Measurements from ENCODE around the gene PLA2R1.

PLA2R1 gene

DNA sequence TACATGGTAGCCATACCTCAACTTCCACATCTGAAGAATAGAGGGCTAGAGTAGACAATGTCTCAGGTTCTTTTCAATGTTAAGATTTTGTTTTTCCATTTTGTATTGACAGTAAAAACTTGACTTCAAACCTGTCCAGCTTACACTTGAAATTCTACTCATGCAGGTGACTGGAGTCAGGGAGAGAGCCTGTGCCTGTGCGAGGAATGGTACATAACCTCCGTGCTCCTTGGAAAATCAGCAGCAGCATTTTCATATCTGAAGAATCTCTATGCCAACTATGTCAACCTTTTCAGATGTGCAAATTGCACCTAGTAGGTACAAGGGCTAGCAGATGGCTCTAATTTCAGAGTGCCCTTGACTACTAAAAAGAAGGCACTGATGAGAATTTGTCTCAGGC is 2.1 kb downstream of the PLA2R1 start:
- Histone ChIP-seq H4K20me1 (ENCODE audit: insufficient read depth, low read length) (no peaks in the 10 kb centered on the region), H3K27me3 (ENCODE audit: low read depth, low read length) (0 out of 2 replicates have a peak, but pooled peaks cover 1% of the 10 kb centered on the region), H2AFZ (ENCODE audit: low read depth, low read length) (no peak overlapping the region), H3K4me3 (ENCODE audit: low read length) (no peak overlapping the region), H3K27ac (ENCODE audit: low read length) (no peak overlapping the region), H3K79me2 (ENCODE audit: low read length) (no peaks in the 10 kb centered on the region), H3K4me2 (ENCODE audit: low read length) (no peak overlapping the region), H3K4me1 (ENCODE audit: low read length) (no peaks in the 10 kb centered on the region), H3K9me3 (ENCODE audit: insufficient read depth, low read length) (no peaks in the 10 kb centered on the region), H3K9ac (ENCODE audit: low read length) (no peak overlapping the region), H3K36me3 (replicated peaks; ENCODE audit: low read depth, low read length) (no peaks in the 10 kb centered on the region)
- TF ChIP-seq CTCF (IDR thresholded peaks at IDR 0.05; ENCODE audit: low read depth, low read length) (no peak), EZH2phosphoT487 (IDR thresholded peaks at IDR 0.05; ENCODE audit: low read depth) (no peak)

DNA sequence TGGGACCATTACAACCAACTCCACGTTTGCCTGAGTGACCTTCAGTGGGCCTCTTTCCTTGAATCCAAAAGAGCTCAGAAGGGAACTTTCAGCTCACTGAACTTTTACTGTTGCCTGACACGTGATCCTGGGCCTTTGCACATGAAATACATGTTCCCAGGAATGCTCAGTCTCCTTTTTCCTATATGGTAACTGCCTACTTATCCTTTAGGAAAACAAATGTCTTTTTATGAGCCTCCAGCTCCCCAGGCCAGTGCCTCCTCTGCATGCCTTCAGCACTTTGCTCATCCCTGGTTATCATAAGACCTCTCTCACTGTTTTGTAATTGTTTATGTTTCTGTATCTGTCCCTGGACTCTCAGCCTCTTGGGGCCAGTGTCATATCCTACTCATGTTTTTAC is 5.1 kb downstream of the PLA2R1 start:
- Histone ChIP-seq H3K27me3 (ENCODE audit: low read depth, low read length) (0 out of 2 replicates have a peak, but pooled peaks cover 3% of the 10 kb centered on the region), H3K4me2 (ENCODE audit: low read length) (no peak overlapping the region), H3K79me2 (ENCODE audit: low read length) (no peaks in the 10 kb centered on the region), H3K27ac (ENCODE audit: low read length) (no peak overlapping the region), H2AFZ (ENCODE audit: low read depth, low read length) (no peak overlapping the region), H3K36me3 (replicated peaks; ENCODE audit: low read depth, low read length) (no peaks in the 10 kb centered on the region), H3K9me3 (ENCODE audit: insufficient read depth, low read length) (no peaks in the 10 kb centered on the region), H3K4me3 (ENCODE audit: low read length) (no peak overlapping the region), H3K4me1 (ENCODE audit: low read length) (no peaks in the 10 kb centered on the region), H3K9ac (ENCODE audit: low read length) (no peak overlapping the region), H4K20me1 (ENCODE audit: insufficient read depth, low read length) (no peaks in the 10 kb centered on the region)
- TF ChIP-seq CTCF (IDR thresholded peaks at IDR 0.05; ENCODE audit: low read depth, low read length) (no peak), EZH2phosphoT487 (IDR thresholded peaks at IDR 0.05; ENCODE audit: low read depth) (no peak)

DNA sequence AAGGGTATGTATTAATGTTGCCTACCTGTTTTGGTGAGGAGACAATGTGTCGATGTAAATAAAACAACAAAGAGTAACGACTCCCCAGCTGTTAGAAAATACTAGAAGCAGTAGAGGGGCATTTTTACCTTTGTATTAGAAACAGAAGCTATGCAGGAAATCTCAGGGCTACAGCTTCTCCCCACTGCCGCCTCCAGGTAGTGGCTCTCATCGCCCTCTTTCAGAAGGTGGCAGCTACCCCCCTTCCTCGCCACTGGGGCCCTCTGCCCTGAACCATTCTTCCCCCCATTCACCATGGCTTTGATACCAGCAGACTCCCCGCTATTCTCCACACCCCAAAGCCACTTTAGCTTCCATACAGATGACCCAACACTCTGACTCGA is 6.7 kb downstream of the PLA2R1 start:
- Histone ChIP-seq H3K36me3 (replicated peaks; ENCODE audit: low read depth, low read length) (no peaks in the 10 kb centered on the region), H3K9me3 (ENCODE audit: insufficient read depth, low read length) (no peaks in the 10 kb centered on the region), H3K27me3 (ENCODE audit: low read depth, low read length) (0 out of 2 replicates have a peak, but pooled peaks cover 8% of the 10 kb centered on the region), H2AFZ (ENCODE audit: low read depth, low read length) (no peak overlapping the region), H3K4me2 (ENCODE audit: low read length) (no peak overlapping the region), H3K9ac (ENCODE audit: low read length) (no peak overlapping the region), H3K79me2 (ENCODE audit: low read length) (no peaks in the 10 kb centered on the region), H3K4me3 (ENCODE audit: low read length) (no peak overlapping the region), H3K27ac (ENCODE audit: low read length) (no peak overlapping the region), H3K4me1 (ENCODE audit: low read length) (no peaks in the 10 kb centered on the region), H4K20me1 (ENCODE audit: insufficient read depth, low read length) (no peaks in the 10 kb centered on the region)
- TF ChIP-seq CTCF (IDR thresholded peaks at IDR 0.05; ENCODE audit: low read depth, low read length) = no peak
- no peak for TF ChIP-seq EZH2phosphoT487 (IDR thresholded peaks at IDR 0.05; ENCODE audit: low read depth)

DNA sequence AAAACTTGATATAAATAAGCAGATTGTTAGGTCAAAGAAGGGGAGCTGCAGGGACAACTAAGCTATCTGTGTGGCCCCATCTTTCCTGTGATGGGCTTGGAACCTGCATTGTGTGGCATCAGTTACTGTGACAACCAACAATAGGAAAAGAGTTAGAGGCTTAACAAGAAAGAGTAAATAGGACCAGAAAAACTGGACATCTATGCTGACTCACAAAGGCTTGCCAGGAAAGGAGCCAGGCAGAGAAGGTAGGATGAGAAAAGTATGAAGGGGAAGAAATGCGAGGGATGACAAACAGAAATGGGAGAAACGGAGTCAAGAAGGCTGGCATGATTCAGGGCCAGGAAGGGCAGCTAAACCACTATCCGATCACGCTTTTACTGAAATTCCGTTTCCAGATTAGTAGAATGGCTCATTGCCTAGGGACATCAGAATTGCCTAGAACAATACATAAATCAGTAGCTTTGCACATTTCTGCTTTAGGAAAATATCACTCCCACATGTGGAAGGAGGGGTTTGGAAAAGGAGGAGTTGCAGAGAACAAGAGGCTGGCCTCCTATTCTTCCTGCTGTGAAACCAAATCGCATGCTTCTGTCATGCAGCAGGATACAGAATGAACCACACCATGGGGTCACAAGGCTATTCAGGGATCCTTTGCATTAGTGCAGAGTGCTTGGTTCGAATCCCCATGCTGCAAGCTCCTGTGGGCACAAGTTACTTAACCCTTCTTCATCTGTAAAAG is 7.3 kb downstream of the PLA2R1 start:
- Histone ChIP-seq H3K4me3 (ENCODE audit: low read length) (no peak overlapping the region), H3K27ac (ENCODE audit: low read length) (no peak overlapping the region), H4K20me1 (ENCODE audit: insufficient read depth, low read length) (no peaks in the 10 kb centered on the region), H2AFZ (ENCODE audit: low read depth, low read length) (no peak overlapping the region), H3K27me3 (ENCODE audit: low read depth, low read length) (0 out of 2 replicates have a peak, but pooled peaks cover 8% of the 10 kb centered on the region), H3K36me3 (replicated peaks; ENCODE audit: low read depth, low read length) (no peaks in the 10 kb centered on the region), H3K9ac (ENCODE audit: low read length) (no peak overlapping the region), H3K4me2 (ENCODE audit: low read length) (no peak overlapping the region), H3K4me1 (ENCODE audit: low read length) (no peaks in the 10 kb centered on the region), H3K79me2 (ENCODE audit: low read length) (no peaks in the 10 kb centered on the region), H3K9me3 (ENCODE audit: insufficient read depth, low read length) (no peaks in the 10 kb centered on the region)
- TF ChIP-seq CTCF (IDR thresholded peaks at IDR 0.05; ENCODE audit: low read depth, low read length) (no peak), EZH2phosphoT487 (IDR thresholded peaks at IDR 0.05; ENCODE audit: low read depth) (no peak)

All from OCI-LY3 (cell line).